Measurements from ENCODE around the gene OR8U1.
"Not testable (repeated sequence)": the region's sequence is repeated elsewhere in the genome, so short reads cannot be mapped to it uniquely, and the experiment has no call there.

OR8U1 gene

DNA sequence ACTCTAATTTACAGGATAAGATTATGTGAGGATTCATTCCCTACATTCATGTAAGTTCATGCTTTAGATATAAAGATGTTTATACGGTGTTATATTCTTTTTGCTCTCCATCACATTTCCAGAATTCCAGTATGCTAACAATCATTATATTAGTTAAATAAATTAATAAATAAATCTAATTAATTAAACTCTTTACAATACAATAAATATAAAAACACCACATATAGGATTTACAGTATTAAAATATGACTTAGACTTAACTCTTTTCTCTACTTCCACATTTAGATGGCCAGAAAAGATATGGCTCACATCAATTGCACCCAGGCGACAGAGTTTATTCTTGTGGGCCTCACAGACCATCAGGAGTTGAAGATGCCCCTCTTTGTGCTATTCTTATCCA lies at the start of gene OR8U1:
Gene OR8U1, plus strand, starts transcription at position 301 of the 400 bp plus-strand sequence. Its CDS starts 0 bp downstream, at position 301.
- DNase-seq, result no peak

DNA sequence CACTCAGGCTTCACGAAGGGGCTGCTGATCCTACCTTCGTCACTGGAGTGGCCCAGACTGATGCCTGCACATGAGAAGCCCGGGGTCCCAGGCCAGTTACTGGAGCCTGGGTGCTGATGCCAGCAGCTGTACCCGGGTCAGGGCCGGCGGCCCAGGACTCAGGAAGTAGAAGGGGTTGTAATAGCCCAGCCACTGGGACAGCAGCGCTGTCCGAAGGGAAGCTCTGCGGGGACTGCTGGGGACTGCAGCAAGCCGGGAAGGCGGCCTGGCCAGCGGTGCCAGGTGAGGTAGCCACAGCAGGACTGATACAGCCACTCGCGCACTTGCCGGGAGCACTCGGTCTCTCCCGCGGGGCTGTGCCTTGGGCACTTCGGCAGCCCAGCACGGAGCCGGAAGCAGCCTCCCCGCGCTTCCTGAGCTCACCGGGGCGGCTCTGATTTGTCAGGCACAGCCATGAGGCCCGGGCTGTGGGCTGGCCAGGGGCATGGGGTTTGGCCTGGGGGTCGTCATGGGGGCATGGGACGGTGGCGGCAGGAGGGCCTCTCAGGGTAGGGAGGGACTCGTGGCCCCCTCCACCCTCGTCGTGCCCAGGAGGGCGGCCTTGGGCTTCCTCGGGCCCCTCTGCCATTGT lies 43.4 kb upstream of the OR8U1 start:
- DNase-seq, result no peak

DNA sequence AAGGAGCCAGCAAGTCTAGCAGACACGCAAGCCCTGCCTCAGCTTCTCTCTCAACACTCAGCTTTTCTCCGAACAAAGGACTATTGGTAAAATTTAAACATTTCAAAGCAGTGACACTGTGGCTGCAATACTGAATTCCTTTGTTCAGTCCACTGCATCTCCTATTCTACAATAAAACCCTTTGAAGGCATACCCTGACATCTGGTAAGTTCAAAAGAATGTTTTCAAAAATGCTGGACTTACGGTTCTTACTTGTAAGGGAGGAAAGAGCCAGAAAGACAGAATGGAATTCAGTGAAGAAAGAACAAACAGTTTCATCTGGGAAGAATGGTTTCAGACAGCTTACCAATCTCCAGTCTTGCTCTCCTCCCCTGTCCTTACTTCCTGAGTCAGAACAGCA lies 42.3 kb upstream of the OR8U1 start:
- DNase-seq, result no peak

DNA sequence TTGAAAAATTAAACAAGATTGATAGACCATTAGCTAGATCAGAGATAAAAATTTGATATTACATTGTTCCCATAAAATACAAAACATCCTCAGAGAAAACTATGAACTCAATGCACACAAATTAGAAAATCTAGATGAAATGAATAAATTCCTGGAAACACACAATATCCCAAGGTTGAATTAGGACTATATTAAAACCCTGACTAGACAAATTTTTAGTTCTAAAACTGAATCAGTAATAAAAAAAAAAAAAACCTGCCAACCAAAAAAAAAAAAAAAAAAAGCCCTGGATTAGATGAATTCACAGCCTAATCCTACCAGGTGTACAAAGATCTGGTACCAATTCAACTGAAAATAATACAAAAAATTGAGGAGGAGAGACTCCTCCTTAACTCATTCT lies 35.1 kb upstream of the OR8U1 start:
- DNase-seq, result no peak

DNA sequence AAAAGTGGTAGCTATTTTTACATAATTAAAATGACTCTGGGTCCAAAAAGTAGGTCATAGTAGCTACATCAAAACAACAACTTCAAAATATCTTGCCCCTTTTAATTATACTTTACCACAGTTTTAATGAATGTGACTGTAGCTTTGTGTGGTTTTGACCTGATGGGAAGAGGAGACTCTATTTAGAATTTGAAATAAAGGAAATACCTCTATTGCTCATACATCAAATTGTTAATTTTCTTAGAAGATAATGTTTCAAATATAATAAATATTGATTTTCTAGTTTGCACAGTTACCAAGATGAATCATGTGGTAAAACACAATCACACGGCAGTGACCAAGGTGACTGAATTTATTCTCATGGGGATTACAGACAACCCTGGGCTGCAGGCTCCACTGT lies 29.7 kb upstream of the OR8U1 start, which contains the start of gene OR8K1:
Gene OR8K1, plus strand, starts transcription at position 301 of the 400 bp plus-strand sequence. Its CDS starts 0 bp downstream, at position 301.
- no peak for DNase-seq

DNA sequence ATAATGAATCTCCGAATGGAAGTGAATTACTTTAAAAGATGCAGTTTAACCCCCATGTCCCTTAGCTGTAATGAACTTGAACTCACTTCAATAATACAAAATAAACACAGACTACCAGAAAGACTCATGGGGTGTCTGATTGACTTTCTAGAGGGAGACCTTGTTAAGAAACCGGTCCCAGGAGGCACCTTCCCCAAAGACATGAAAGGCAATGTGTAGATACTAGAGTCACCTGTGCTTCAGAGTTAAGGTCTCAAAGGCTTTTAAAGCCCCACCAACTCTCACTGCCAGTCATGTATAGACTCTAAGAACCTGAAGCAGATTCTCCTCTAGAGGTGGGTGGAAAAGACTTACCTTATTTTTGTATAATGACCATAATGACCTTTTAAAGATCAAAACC lies 21.4 kb upstream of the OR8U1 start, which contains the start of gene OR8J1:
Gene OR8J1, plus strand, starts transcription at position 301 of the 400 bp plus-strand sequence. CDS start 5,956 bp downstream, outside the sequence.
- DNase-seq, result no peak

DNA sequence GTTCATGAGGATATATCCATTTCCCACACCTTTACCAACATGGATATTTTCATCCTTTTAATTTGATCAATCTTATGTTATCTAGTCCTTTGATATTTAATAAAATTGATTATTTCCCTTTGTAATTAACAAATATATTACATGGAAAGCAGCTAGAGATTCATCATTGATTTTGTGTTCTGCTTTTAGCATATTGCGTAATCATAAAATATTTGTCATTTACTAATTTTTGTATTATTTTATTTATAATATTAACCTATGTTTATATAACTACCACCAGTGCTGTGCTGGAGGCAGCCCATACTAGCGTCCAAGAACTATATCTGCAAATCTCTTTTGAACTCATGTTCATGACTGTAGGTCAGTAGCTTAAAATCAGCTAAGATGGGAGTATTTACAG lies 4.7 kb downstream of the OR8U1 start:
- no peak for DNase-seq

DNA sequence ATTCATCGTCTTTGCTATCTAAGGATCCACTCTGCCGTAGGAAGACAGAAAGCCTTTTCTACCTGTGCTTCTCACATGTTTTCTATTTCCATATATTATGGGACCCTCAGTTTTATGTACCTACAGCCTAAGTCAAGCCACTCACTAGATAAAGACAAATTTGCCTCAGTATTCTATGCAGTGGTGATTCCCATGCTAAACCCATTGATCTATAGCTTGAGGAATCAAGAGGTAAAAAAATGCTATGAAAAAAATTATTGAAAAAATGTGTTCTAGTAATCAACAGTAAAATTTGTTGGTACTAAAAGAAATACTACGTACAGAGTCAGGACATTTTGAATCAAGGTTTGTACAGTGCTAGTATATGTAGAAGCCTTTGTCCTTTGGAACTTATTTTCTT lies 19.0 kb downstream of the OR8U1 start:
- DNase-seq, result no peak

DNA sequence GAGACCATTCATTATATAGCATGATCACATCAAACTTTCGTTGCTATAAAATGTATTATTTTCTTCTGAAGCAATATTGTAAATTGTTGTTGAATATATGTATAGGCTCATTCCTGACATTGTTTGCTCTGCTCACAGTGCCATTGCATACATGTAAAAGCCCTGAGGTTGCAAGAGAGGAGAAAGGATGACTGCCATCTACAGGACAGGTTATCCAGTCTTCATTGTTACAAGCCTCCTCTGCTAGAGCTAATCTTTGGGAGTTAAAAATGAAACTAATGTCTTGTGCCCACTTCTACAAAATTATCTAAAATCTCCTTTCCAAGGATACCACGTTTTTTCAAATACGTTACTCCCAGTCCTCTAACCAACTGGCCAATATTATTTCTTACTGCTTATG lies 20.6 kb downstream of the OR8U1 start:
- DNase-seq, result no peak

DNA sequence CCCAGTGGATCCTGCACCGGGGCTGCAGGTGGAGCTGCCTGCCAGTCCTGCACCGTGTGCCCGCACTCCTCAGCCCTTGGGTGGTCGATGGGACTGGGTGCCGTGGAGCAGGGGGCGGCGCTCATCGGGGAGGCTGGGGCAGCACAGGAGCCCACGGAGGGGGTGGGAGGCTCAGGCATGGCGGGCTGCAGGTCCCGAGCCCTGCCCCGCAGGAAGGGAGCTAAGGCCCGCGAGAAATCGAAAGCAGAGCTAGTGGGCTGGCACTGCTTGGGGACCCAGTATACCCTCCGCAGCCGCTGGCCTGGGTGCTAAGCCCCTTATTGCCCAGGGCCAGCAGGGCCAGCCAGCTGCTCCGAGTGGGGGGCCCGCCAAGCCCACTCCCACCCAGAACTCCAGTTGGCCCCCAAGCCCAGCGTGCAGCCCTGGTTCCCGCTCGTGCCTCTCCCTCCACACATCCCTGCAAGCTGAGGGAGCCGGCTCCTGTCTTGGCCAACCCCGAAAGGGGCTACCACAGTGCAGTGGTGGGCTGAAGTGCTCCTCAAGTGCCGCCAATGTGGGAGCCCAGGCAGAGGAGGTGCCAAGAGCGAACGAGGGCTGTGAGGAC lies 26.5 kb downstream of the OR8U1 start:
- not testable (repeated sequence) for DNase-seq

DNA sequence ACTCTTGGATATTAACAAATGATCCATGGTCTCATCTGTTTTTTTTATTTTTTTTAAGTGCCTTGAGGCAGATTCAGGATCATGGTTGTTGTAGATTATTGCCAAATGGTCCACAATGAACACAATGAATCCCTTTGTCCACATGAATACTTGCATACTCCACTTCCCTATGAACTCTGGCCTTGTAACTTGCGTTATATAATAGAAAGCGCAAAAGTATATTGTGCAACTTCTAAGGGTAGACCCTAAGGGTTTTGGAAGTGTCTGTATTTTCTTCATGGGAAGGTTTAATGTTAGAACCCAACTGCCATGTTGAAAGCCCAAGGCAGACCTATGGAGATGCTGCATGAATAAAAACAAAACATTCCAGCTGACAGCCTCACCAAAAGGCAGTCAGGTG lies 29.0 kb downstream of the OR8U1 start:
- no peak for DNase-seq

DNA sequence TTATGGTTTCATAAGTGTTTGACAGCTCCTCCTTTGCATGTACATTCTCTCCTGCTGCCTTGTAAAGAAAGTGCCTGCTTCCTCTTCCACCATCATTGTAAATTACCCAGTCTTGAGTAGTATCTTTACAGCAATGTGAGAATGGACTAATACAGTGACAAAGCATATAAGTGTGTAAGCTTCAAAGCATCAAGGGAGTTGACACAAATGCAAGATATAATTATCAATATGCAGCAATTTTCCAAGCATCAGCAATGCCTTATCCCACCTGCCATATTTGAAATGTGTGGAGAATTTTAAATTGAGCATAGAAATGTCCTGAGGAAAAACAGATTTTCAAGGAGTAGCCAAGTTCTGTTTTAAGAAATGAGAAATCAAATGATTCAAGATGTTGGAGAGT lies 35.4 kb downstream of the OR8U1 start:
- DNase-seq, result no peak

DNA sequence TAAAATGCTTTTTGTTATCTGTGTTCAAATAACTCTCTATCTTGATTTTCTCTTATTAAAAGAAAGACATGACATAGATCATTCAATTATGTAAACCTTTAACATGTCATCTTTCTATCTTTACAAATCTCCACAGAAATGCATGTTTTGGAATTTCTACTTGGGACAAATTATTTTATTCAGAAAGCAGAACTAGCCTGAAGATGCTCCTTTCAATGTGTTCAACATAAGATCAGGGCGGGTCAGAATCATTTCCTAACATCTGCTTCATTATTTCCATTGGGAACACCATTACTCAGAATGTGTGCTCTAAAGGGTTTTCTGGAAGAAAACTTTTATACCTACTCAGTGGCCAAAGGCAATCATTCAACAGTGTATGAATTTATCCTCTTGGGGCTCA lies 37.0 kb downstream of the OR8U1 start, which contains the start of gene OR5AL1:
Gene OR5AL1, plus strand, starts transcription at position 301 of the 400 bp plus-strand sequence.
- no peak for DNase-seq
